Ecto neural progenitor cell (in vitro differentiated cells): ENCODE results near the gene CBFA2T2.
"Not testable (repeated sequence)": the region's sequence is repeated elsewhere in the genome, so short reads cannot be mapped to it uniquely, and the experiment has no call there.

Experiments used
- DNase-seq: peaks from one replicate; pipeline ENCODE4 v3.0.0-alpha.2; 2018; ENCODE audit warnings: low spot score

CBFA2T2 gene

GRCh38 chr20:33470866-33471265 is 19.0 kb upstream of the CBFA2T2 start:
- DNase-seq, result no peak

GRCh38 chr20:33472868-33473435 is 16.9 kb upstream of the CBFA2T2 start:
- no peak for DNase-seq

- DNase-seq, result no peak
These were observed 15.6 kb upstream of the CBFA2T2 start for GRCh38 chr20:33474097-33474873.

- no peak for DNase-seq
These were observed 14.9 kb upstream of the CBFA2T2 start for GRCh38 chr20:33474963-33475362.

- DNase-seq, result no peak
These were observed 14.3 kb upstream of the CBFA2T2 start for GRCh38 chr20:33475381-33476152.

- no peak for DNase-seq
These were observed 12.3 kb upstream of the CBFA2T2 start for GRCh38 chr20:33477386-33478234.

- no peak for DNase-seq
These were observed 9.8 kb upstream of the CBFA2T2 start for GRCh38 chr20:33480048-33480447.

- no peak for DNase-seq
These were observed 8.4 kb upstream of the CBFA2T2 start for GRCh38 chr20:33481431-33481941.

- DNase-seq, result no peak
These were observed 7.3 kb upstream of the CBFA2T2 start for GRCh38 chr20:33482581-33482980.

GRCh38 chr20:33483186-33483585 is 6.7 kb upstream of the CBFA2T2 start:
- not testable (repeated sequence) for DNase-seq

GRCh38 chr20:33488201-33488600 is 1.7 kb upstream of the CBFA2T2 start:
- DNase-seq, result no peak

- DNase-seq, result not testable (repeated sequence)
These were observed 1.0 kb upstream of the CBFA2T2 start for GRCh38 chr20:33488661-33489494.

GRCh38 chr20:33489495-33490022 is 337 bp upstream of the CBFA2T2 start:
- peak; percentile 99 for DNase-seq

- no peak for DNase-seq
These were observed 1.2 kb downstream of the CBFA2T2 start for GRCh38 chr20:33490934-33491656.

- DNase-seq, result no peak
These were observed 3.3 kb downstream of the CBFA2T2 start for GRCh38 chr20:33493076-33493766.

- not testable (repeated sequence) for DNase-seq
These were observed 6.9 kb downstream of the CBFA2T2 start for GRCh38 chr20:33496776-33497175.

GRCh38 chr20:33499355-33499754 is 9.5 kb downstream of the CBFA2T2 start:
- no peak for DNase-seq

- no peak for DNase-seq
These were observed 11.1 kb downstream of the CBFA2T2 start for GRCh38 chr20:33501000-33501399.

- DNase-seq, result no peak
These were observed 13.7 kb downstream of the CBFA2T2 start for GRCh38 chr20:33503564-33503963.
